Effector memory CD8-positive, alpha-beta T cell (primary cell): Measurements from ENCODE around the gene RAB18.
"Not testable (repeated sequence)": the region's sequence is repeated elsewhere in the genome, so short reads cannot be mapped to it uniquely, and the experiment has no call there.

Source experiments
- ATAC-seq: fragments of 150-1000 bp; cut with Tn5 transposase; replicated peaks from 2 replicates; pipeline ENCODE4 v1.10.0; 2021; ENCODE audit warnings: mild to moderate bottlenecking, moderate library complexity
- DNase-seq, 3 experiments: peaks; one replicate each; pipeline ENCODE4 v3.0.0; 2021
- H3K27ac Mint-ChIP-seq, 2 donors: one replicate each; pipeline ENCODE4 v1.8.0; 2022; ENCODE audit warnings: mild to moderate bottlenecking in 2 of 2, mixed read lengths in 2 of 2, moderate library complexity in 2 of 2
- H3K27me3 Mint-ChIP-seq, 2 donors: one replicate each; pipeline ENCODE4 v1.8.0; 2022; ENCODE audit warnings: mixed read lengths in 2 of 2
- H3K36me3 Mint-ChIP-seq: one replicate; pipeline ENCODE4 v1.8.0; 2022; ENCODE audit warnings: mild to moderate bottlenecking, moderate library complexity, mixed read lengths; ENCODE audit not compliant: insufficient read depth
- H3K4me1 Mint-ChIP-seq, 2 donors: one replicate each; pipeline ENCODE4 v1.8.0; 2022; ENCODE audit warnings: low read depth in 2 of 2, mixed read lengths in 2 of 2
- H3K4me3 Mint-ChIP-seq, 2 donors: one replicate each; pipeline ENCODE4 v1.8.0; 2022; ENCODE audit warnings: mild to moderate bottlenecking in 2 of 2, mixed read lengths in 2 of 2, moderate library complexity in 2 of 2
- H3K9me3 Mint-ChIP-seq, 2 donors: one replicate each; pipeline ENCODE4 v1.8.0; 2022; ENCODE audit warnings: mixed read lengths in 2 of 2

Gene RAB18

GRCh38 chr10:27540672-27541071, 36.6 kb downstream of the RAB18 start:
- DNase-seq (no peak), ATAC-seq (no peak)
- peak overlapping the region; percentile 80 to 94 for H3K27ac Mint-ChIP-seq
- no peaks in the 10 kb centered on the region for H3K27me3 Mint-ChIP-seq
- peaks cover 30% of the 10 kb centered on the region for H3K36me3 Mint-ChIP-seq
- H3K9me3 Mint-ChIP-seq, result no peaks in the 10 kb centered on the region
- H3K4me3 Mint-ChIP-seq, result peak overlapping the region in 1 of 2 donors; percentile 69
- H3K4me1 Mint-ChIP-seq, result peaks cover 31 to 38% of the 10 kb centered on the region in 2 donors

- DNase-seq, result peak in 2 of 3 experiments; percentile 24 to 37
These were observed 38.0 kb downstream of the RAB18 start for GRCh38 chr10:27541796-27542729.

GRCh38 chr10:27542812-27543211, 38.7 kb downstream of the RAB18 start:
- Mint-ChIP-seq H3K27ac (peak overlapping the region; percentile 63 to 94), H3K27me3 (no peaks in the 10 kb centered on the region), H3K9me3 (no peaks in the 10 kb centered on the region), H3K4me3 (peak overlapping the region; percentile 69 to 73), H3K4me1 (peaks cover 32 to 40% of the 10 kb centered on the region in 2 donors), H3K36me3 (peaks cover 27% of the 10 kb centered on the region)
- no peak for DNase-seq
- ATAC-seq, result no peak

More at GRCh38 chr10:27541796-27542729, 38.0 kb downstream of the RAB18 start:
- Mint-ChIP-seq H3K4me3 (peak overlapping the region; percentile 69 to 73), H3K27ac (peak overlapping the region; percentile 80 to 94), H3K9me3 (no peaks in the 10 kb centered on the region), H3K4me1 (peaks cover 35 to 40% of the 10 kb centered on the region in 2 donors), H3K27me3 (no peaks in the 10 kb centered on the region), H3K36me3 (peaks cover 30% of the 10 kb centered on the region)
- ATAC-seq, result peak; percentile 93

GRCh38 chr10:27547047-27547446, 42.9 kb downstream of the RAB18 start:
- H3K27ac Mint-ChIP-seq, result peak overlapping the region in 1 of 2 donors; percentile 76
- no peaks in the 10 kb centered on the region for H3K27me3 Mint-ChIP-seq
- no peaks in the 10 kb centered on the region for H3K9me3 Mint-ChIP-seq
- DNase-seq (no peak), ATAC-seq (no peak)
- peaks cover 15 to 18% of the 10 kb centered on the region in 2 donors for H3K4me1 Mint-ChIP-seq
- no peak overlapping the region for H3K4me3 Mint-ChIP-seq
- peaks cover 12% of the 10 kb centered on the region for H3K36me3 Mint-ChIP-seq

- Mint-ChIP-seq H3K4me1 (peaks cover 14% of the 10 kb centered on the region in 2 donors), H3K36me3 (peaks cover 12% of the 10 kb centered on the region), H3K4me3 (no peak overlapping the region), H3K27ac (peak overlapping the region in 1 of 2 donors; percentile 76), H3K9me3 (no peaks in the 10 kb centered on the region), H3K27me3 (no peaks in the 10 kb centered on the region)
- DNase-seq, result no peak
- ATAC-seq, result no peak
These were observed 43.4 kb downstream of the RAB18 start for GRCh38 chr10:27547482-27547881.

- ATAC-seq, result no peak
- H3K9me3 Mint-ChIP-seq, result no peaks in the 10 kb centered on the region
- no peak for DNase-seq
- H3K27me3 Mint-ChIP-seq, result no peaks in the 10 kb centered on the region
- no peak overlapping the region for H3K27ac Mint-ChIP-seq
- H3K36me3 Mint-ChIP-seq, result no peaks in the 10 kb centered on the region
- peaks cover under 1 to 2% of the 10 kb centered on the region in 2 donors for H3K4me1 Mint-ChIP-seq
- H3K4me3 Mint-ChIP-seq, result no peak overlapping the region
These were observed 46.7 kb downstream of the RAB18 start for GRCh38 chr10:27550823-27551222.

- no peaks in the 10 kb centered on the region for H3K9me3 Mint-ChIP-seq
- peak; percentile 66 for ATAC-seq
- H3K4me1 Mint-ChIP-seq, result no peaks in the 10 kb centered on the region
- H3K27ac Mint-ChIP-seq, result no peak overlapping the region
- H3K4me3 Mint-ChIP-seq, result no peak overlapping the region
- no peaks in the 10 kb centered on the region for H3K27me3 Mint-ChIP-seq
- H3K36me3 Mint-ChIP-seq, result no peaks in the 10 kb centered on the region
- DNase-seq, result peak; percentile 22 to 37 (median 27)
These were observed 54.5 kb downstream of the RAB18 start for GRCh38 chr10:27558612-27559020.

GRCh38 chr10:27561334-27561733, 57.2 kb downstream of the RAB18 start:
- Mint-ChIP-seq H3K4me1 (peaks cover 12 to 14% of the 10 kb centered on the region in 2 donors), H3K9me3 (no peaks in the 10 kb centered on the region), H3K36me3 (peaks cover 5% of the 10 kb centered on the region), H3K27me3 (no peaks in the 10 kb centered on the region), H3K27ac (no peak overlapping the region), H3K4me3 (no peak overlapping the region)
- no peak for DNase-seq
- ATAC-seq, result no peak

GRCh38 chr10:27564398-27564797, 60.3 kb downstream of the RAB18 start:
- Mint-ChIP-seq H3K4me1 (peaks cover 29 to 34% of the 10 kb centered on the region in 2 donors), H3K9me3 (no peaks in the 10 kb centered on the region), H3K4me3 (peak overlapping the region; percentile 19 to 44), H3K36me3 (peaks cover 5% of the 10 kb centered on the region), H3K27ac (peak overlapping the region; percentile 30 to 44), H3K27me3 (no peaks in the 10 kb centered on the region)
- ATAC-seq, result peak; percentile 20
- no peak for DNase-seq

- peak overlapping the region; percentile 30 to 44 for H3K27ac Mint-ChIP-seq
- H3K4me1 Mint-ChIP-seq, result peaks cover 33 to 39% of the 10 kb centered on the region in 2 donors
- no peak for ATAC-seq
- H3K36me3 Mint-ChIP-seq, result peaks cover 5% of the 10 kb centered on the region
- H3K4me3 Mint-ChIP-seq, result peak overlapping the region; percentile 19 to 44
- no peaks in the 10 kb centered on the region for H3K9me3 Mint-ChIP-seq
- DNase-seq, result no peak
- no peaks in the 10 kb centered on the region for H3K27me3 Mint-ChIP-seq
These were observed 60.8 kb downstream of the RAB18 start for GRCh38 chr10:27564880-27565279.

GRCh38 chr10:27568196-27569175, 64.4 kb downstream of the RAB18 start:
- Mint-ChIP-seq H3K9me3 (no peaks in the 10 kb centered on the region), H3K27ac (peak overlapping the region; percentile 74 to 91), H3K4me3 (peak overlapping the region; percentile 58 to 63), H3K36me3 (peaks cover 7% of the 10 kb centered on the region), H3K27me3 (no peaks in the 10 kb centered on the region), H3K4me1 (peaks cover 37 to 47% of the 10 kb centered on the region in 2 donors)
- DNase-seq (no peak), ATAC-seq (peak; percentile 95)

- Mint-ChIP-seq H3K9me3 (no peaks in the 10 kb centered on the region), H3K4me1 (peaks cover 27 to 39% of the 10 kb centered on the region in 2 donors), H3K27me3 (no peaks in the 10 kb centered on the region), H3K27ac (peak overlapping the region; percentile 74 to 91), H3K4me3 (peak overlapping the region in 1 of 2 donors; percentile 18), H3K36me3 (peaks cover 2% of the 10 kb centered on the region)
- ATAC-seq, result no peak
- DNase-seq, result no peak
These were observed 65.8 kb downstream of the RAB18 start for GRCh38 chr10:27569946-27570345.

- H3K27me3 Mint-ChIP-seq, result peaks cover 0 to 14% of the 10 kb centered on the region in 2 donors
- H3K27ac Mint-ChIP-seq, H3K9me3 Mint-ChIP-seq, H3K4me3 Mint-ChIP-seq, ATAC-seq, DNase-seq, H3K4me1 Mint-ChIP-seq, H3K36me3 Mint-ChIP-seq: not testable (repeated sequence)
These were observed 72.9 kb downstream of the RAB18 start for GRCh38 chr10:27577038-27577437.
